Spleen (tissue), 11 donors: ENCODE measurements around the gene ADD2. TPM values are rescaled to one million over a fixed set of nuclear protein-coding genes. Genes with fewer than 3 reads are reported as not detected.

Source experiments
- DNase-seq: peaks from one replicate; pipeline ENCODE4 v3.0.0-alpha.2; 2020
- H3K27ac ChIP-seq, 8 donors: fragments of 200-600 bp; sonication (generic) in 7 of 8; 1 replicate in 4 of 8; 2 replicates in 4 of 8; pipeline versions ENCODE4 v1.5.0 to v1.8.0; 2016 to 2021; ENCODE audit warnings: inconsistent platforms in 4 of 8, mild to moderate bottlenecking in 4 of 8, moderate library complexity in 1 of 8
- H3K27me3 ChIP-seq, 7 donors: fragments of 200-600 bp; sonication (generic) in 6 of 7; replicated peaks in 1 of 7; 1 replicate in 4 of 7; 2 replicates in 3 of 7; pipeline versions ENCODE4 v1.5.0 to v1.8.0; 2016 to 2021; ENCODE audit warnings: inconsistent platforms in 3 of 7, mild to moderate bottlenecking in 1 of 7
- H3K36me3 ChIP-seq, 6 donors: fragments of 200-600 bp; sonication (generic) in 5 of 6; 1 replicate in 4 of 6; 2 replicates in 2 of 6; pipeline versions ENCODE4 v1.5.0 to v1.8.0; 2016 to 2021; ENCODE audit warnings: inconsistent platforms in 2 of 6
- H3K4me1 ChIP-seq, 6 donors: fragments of 200-600 bp; sonication (generic) in 5 of 6; 1 replicate in 3 of 6; 2 replicates in 3 of 6; pipeline versions ENCODE4 v1.5.0 to v1.8.0; 2016 to 2021; ENCODE audit warnings: inconsistent platforms in 3 of 6
- H3K4me3 ChIP-seq, 8 donors: fragments of 200-600 bp; sonication (generic) in 7 of 8; 1 replicate in 4 of 8; 2 replicates in 4 of 8; pipeline versions ENCODE4 v1.5.0 to v1.8.0; 2016 to 2021; ENCODE audit warnings: inconsistent platforms in 4 of 8, mild to moderate bottlenecking in 4 of 8, moderate library complexity in 2 of 8
- H3K9me3 ChIP-seq, 8 donors: fragments of 200-600 bp; sonication (generic) in 7 of 8; 1 replicate in 4 of 8; 2 replicates in 4 of 8; pipeline versions ENCODE4 v1.5.0 to v1.8.0; 2016 to 2021; ENCODE audit warnings: inconsistent platforms in 4 of 8
- CTCF ChIP-seq, 11 experiments: fragments of 200-600 bp in 7 of 11; fragments of 450-650 bp in 4 of 11; sonication (generic) in 4 of 11; IDR thresholded peaks in 8 of 11; conservative IDR thresholded peaks in 3 of 11; 1 replicate in 7 of 11; 2 replicates in 4 of 11; pipeline versions ENCODE4 v1.4.0 to v1.8.0; 2016 to 2021; ENCODE audit warnings: antibody characterized with exemption in 11 of 11, inconsistent platforms in 4 of 11, mild to moderate bottlenecking in 1 of 11
- POLR2A ChIP-seq, 3 donors: fragments of 450-650 bp; IDR thresholded peaks; one replicate each; pipeline ENCODE4 v1.5.1; 2017; ENCODE audit warnings: antibody characterized with exemption in 3 of 3, mild to moderate bottlenecking in 1 of 3
- POLR2AphosphoS5 ChIP-seq, 3 donors: sonication (generic); formaldehyde crosslinking; IDR thresholded peaks; one replicate each; pipeline ENCODE4 v1.5.1; 2017; ENCODE audit warnings: antibody characterized with exemption in 3 of 3
- WGBS, 5 donors: extraction: QIAGEN DNeasy Blood & Tissue Kit in 3 of 5; methylation state at CpG; one replicate each; pipeline versions ENCODE4 v1.1.5 to v1.1.7; 2013 to 2018; 5-methylcytosine and 5-hydroxymethylcytosine counted together
- intact Hi-C: fragments of 100-400 bp; cut with DNase I; formaldehyde crosslinking; loops from one replicate; pipeline ENCODE4 v1.15.0; 2023; ENCODE audit warnings: low total_unique reads
- polyA plus RNA-seq, 3 donors: library from polyadenylated mRNA; stranded (reverse); fragments of 200-250 nt; gene quantifications; one replicate each; pipeline ENCODE4 v1.2.1, GENCODE V29; 2013
- small RNA-seq, 4 donors: library from RNA; depleted of rRNA; stranded (forward); fragments of <200 nt; gene quantifications; one replicate each; pipeline ENCODE3, GENCODE V24; 2016
- total RNA-seq, 7 donors: library from RNA; depleted of rRNA in 3 of 7; stranded (reverse); fragments of >200 nt in 3 of 7; fragmentation: NEBNext Ultra II Directional in 4 of 7; extraction: Animal tissue kit (Norgen Biotek cat#: 25700) in 4 of 7; gene quantifications; one replicate each; pipeline versions ENCODE4 v1.1.0 to v1.2.1, GENCODE V29; 2016 to 2021
- donor health status: healthy with polysubstance abuse.
- donor health status: DM: no; HTN: no; CAD: no; lungs with moderate emphysema.
- donor health status: DM: no; HTN: no; CAD: no.
- donor health status: Bipolar disorder and iron deficiency.
- donor health status: healthy.
- donor health status: DM: no; HTN: no; CAD: no.
- donor health status: DM: yes; HTN: yes; CAD: no.

Gene ADD2
- total and polyA plus RNA-seq, 10 donors, result 0.47 to 7.1 (median 3.8) TPM

GRCh38 chr2:70613521-70613920, 154.5 kb downstream of the ADD2 start:
- 63 to 83% (median 76%) methylated on average over 7 of the region's 7 CpGs for WGBS, 5 donors
- Histone ChIP-seq H3K4me3 (no peak overlapping the region), H3K36me3 (no peaks in the 10 kb centered on the region), H3K4me1 (no peaks in the 10 kb centered on the region), H3K27me3 (peaks cover 0 to 31% (median 0%) of the 10 kb centered on the region in 7 donors), H3K27ac (no peak overlapping the region), H3K9me3 (no peaks in the 10 kb centered on the region)
- no peak for DNase-seq
- TF ChIP-seq POLR2A (IDR thresholded peaks at IDR 0.05) (no peak), CTCF (IDR thresholded peaks at IDR 0.05 in 8 of 11, conservative IDR thresholded peaks at IDR 0.05 in 3 of 11) (no peak), POLR2AphosphoS5 (IDR thresholded peaks at IDR 0.05) (no peak)
- intact Hi-C loops, result no loop called here

- Histone ChIP-seq H3K4me1 (no peaks in the 10 kb centered on the region), H3K4me3 (no peak overlapping the region), H3K27me3 (peaks cover 0 to 23% (median 0%) of the 10 kb centered on the region in 7 donors), H3K9me3 (no peaks in the 10 kb centered on the region), H3K27ac (no peak overlapping the region), H3K36me3 (no peaks in the 10 kb centered on the region)
- intact Hi-C loops, result no loop called here
- DNase-seq, result no peak
- TF ChIP-seq POLR2A (IDR thresholded peaks at IDR 0.05), result no peak
- no peak for TF ChIP-seq CTCF (IDR thresholded peaks at IDR 0.05 in 8 of 11, conservative IDR thresholded peaks at IDR 0.05 in 3 of 11)
- no peak for TF ChIP-seq POLR2AphosphoS5 (IDR thresholded peaks at IDR 0.05)
- 87 to 95% (median 90%) methylated on average over 3 of the region's 3 CpGs for WGBS, 5 donors
Measured at GRCh38 chr2:70612574-70612973, 155.4 kb downstream of the ADD2 start.

- DNase-seq, result no peak
- no peak overlapping the region for H3K4me3 ChIP-seq
- H3K27me3 ChIP-seq, result peaks cover 0 to 34% (median 5%) of the 10 kb centered on the region in 7 donors
- intact Hi-C loops, result no loop called here
- no peaks in the 10 kb centered on the region for H3K36me3 ChIP-seq
- no peak overlapping the region for H3K27ac ChIP-seq
- no peaks in the 10 kb centered on the region for H3K4me1 ChIP-seq
- TF ChIP-seq CTCF (IDR thresholded peaks at IDR 0.05 in 8 of 11, conservative IDR thresholded peaks at IDR 0.05 in 3 of 11), result no peak
- no peak for TF ChIP-seq POLR2A (IDR thresholded peaks at IDR 0.05)
- no peak for TF ChIP-seq POLR2AphosphoS5 (IDR thresholded peaks at IDR 0.05)
- WGBS, 5 donors, result 70 to 89% (median 85%) methylated on average over 6 of the region's 6 CpGs
- H3K9me3 ChIP-seq, result no peaks in the 10 kb centered on the region
Measured at GRCh38 chr2:70608373-70608772, 159.6 kb downstream of the ADD2 start.

GRCh38 chr2:70607121-70607561, 160.9 kb downstream of the ADD2 start:
- TF ChIP-seq POLR2AphosphoS5 (IDR thresholded peaks at IDR 0.05), result no peak
- no peak for TF ChIP-seq CTCF (IDR thresholded peaks at IDR 0.05 in 8 of 11, conservative IDR thresholded peaks at IDR 0.05 in 3 of 11)
- Histone ChIP-seq H3K4me3 (no peak overlapping the region), H3K27me3 (peaks cover 0 to 34% (median 5%) of the 10 kb centered on the region in 7 donors), H3K36me3 (no peaks in the 10 kb centered on the region), H3K9me3 (no peaks in the 10 kb centered on the region), H3K4me1 (no peaks in the 10 kb centered on the region), H3K27ac (no peak overlapping the region)
- WGBS, 5 donors, result 79 to 90% (median 85%) methylated on average over 8 of the region's 8 CpGs
- no peak for DNase-seq
- intact Hi-C loops, result no loop called here

Small RNAs within 50 kb of the gene (small RNA-seq; reads per million reads assigned to genes)
- gene HMGN2P21, result 0 reads per million in 4 donors

Other genes with a start within 250 kb of the ADD2 start
- gene TGFA, start 214.4 kb downstream of the ADD2 start, total RNA-seq, result 10 to 100 TPM in 6 of 7 donors, 1 to 10 TPM in 1; 6.8 to 27.5 (median 18.2) TPM
- gene TGFA, start 214.4 kb downstream of the ADD2 start, polyA plus RNA-seq, result 1 to 10 TPM; 1.3 to 2.8 (median 2.0) TPM
- gene FIGLA, start 22.4 kb upstream of the ADD2 start, total RNA-seq, result not detected
- under 1 TPM in 2 of 3 donors, not detected in 1; 0.14 to 0.39 TPM for gene FIGLA, start 22.4 kb upstream of the ADD2 start, polyA plus RNA-seq
- gene CLEC4F, start 52.4 kb upstream of the ADD2 start, total RNA-seq, result 1 to 10 TPM in 5 of 7 donors, under 1 TPM in 1, not detected in 1; 0.64 to 4.8 (median 2.8) TPM
- 1 to 10 TPM; 1.4 to 3.3 (median 2.0) TPM for gene CLEC4F, start 52.4 kb upstream of the ADD2 start, polyA plus RNA-seq
- under 1 TPM in 2 of 7 donors, not detected in 5; 0.60 to 0.76 TPM for gene CD207, start 67.6 kb upstream of the ADD2 start, total RNA-seq
- under 1 TPM in 2 of 3 donors, not detected in 1; 0.05 to 0.11 TPM for gene CD207, start 67.6 kb upstream of the ADD2 start, polyA plus RNA-seq
- not detected for gene VAX2, start 132.4 kb upstream of the ADD2 start, total RNA-seq
- gene VAX2, start 132.4 kb upstream of the ADD2 start, polyA plus RNA-seq, result under 1 TPM in 1 of 3 donors, not detected in 2; 0.05 TPM
- gene ATP6V1B1, start 167.7 kb upstream of the ADD2 start, total RNA-seq, result not detected
- under 1 TPM in 2 of 3 donors, not detected in 1; 0.06 to 0.11 TPM for gene ATP6V1B1, start 167.7 kb upstream of the ADD2 start, polyA plus RNA-seq
- gene ANKRD53, start 210.4 kb upstream of the ADD2 start, total RNA-seq, result 1 to 10 TPM in 3 of 7 donors, under 1 TPM in 2, not detected in 2; 0.39 to 1.7 (median 1.3) TPM
- gene ANKRD53, start 210.4 kb upstream of the ADD2 start, polyA plus RNA-seq, result under 1 TPM; 0.22 to 0.72 (median 0.27) TPM
- 10 to 100 TPM; 28.6 to 55.7 (median 39.8) TPM for gene TEX261, start 226.7 kb upstream of the ADD2 start, total RNA-seq
- 10 to 100 TPM in 2 of 3 donors, 1 to 10 TPM in 1; 8.7 to 21.7 (median 12.9) TPM for gene TEX261, start 226.7 kb upstream of the ADD2 start, polyA plus RNA-seq